CD14-positive monocyte (primary cell): ENCODE data around the gene CLC. TPM values are rescaled to one million over a fixed set of nuclear protein-coding genes. Genes with fewer than 3 reads are reported as not detected.

Experiments used
- DNase-seq, 3 donors: peaks; one replicate each; pipeline ENCODE4 v3.0.0-alpha.2; 2011 to 2022
- H2AFZ ChIP-seq: 2 replicates; pipeline ENCODE4 v1.6.0; 2012; ENCODE audit warnings: mild to moderate bottlenecking, low read depth, low read length, inconsistent platforms; ENCODE audit not compliant: insufficient read depth, poor library complexity, severe bottlenecking
- H3K27ac ChIP-seq, 2 donors: 1 replicate in 1 of 2; 2 replicates in 1 of 2; pipeline ENCODE4 v1.5.1; 2012 to 2013; ENCODE audit warnings: low read length in 2 of 2, control low read depth in 1 of 2, inconsistent platforms in 1 of 2, low read depth in 1 of 2, mild to moderate bottlenecking in 1 of 2
- H3K27me3 ChIP-seq, 2 donors: one replicate each; pipeline versions ENCODE4 v1.6.0 to v1.6.1; 2011 to 2013; ENCODE audit warnings: low read length in 2 of 2; ENCODE audit not compliant: control insufficient read depth in 2 of 2, insufficient read depth in 2 of 2
- H3K36me3 ChIP-seq, 2 donors: replicated peaks in 1 of 2; 1 replicate in 1 of 2; 2 replicates in 1 of 2; pipeline versions ENCODE4 v1.5.1 to v1.6.1; 2012 to 2013; ENCODE audit warnings: low read length in 2 of 2, control low read depth in 1 of 2, inconsistent platforms in 1 of 2, mild to moderate bottlenecking in 1 of 2; ENCODE audit not compliant: insufficient read depth in 2 of 2, control insufficient read depth in 1 of 2
- H3K4me1 ChIP-seq, 2 donors: 1 replicate in 1 of 2; 2 replicates in 1 of 2; pipeline versions ENCODE4 v1.5.1 to v1.6.1; 2012 to 2013; ENCODE audit warnings: low read length in 2 of 2, control low read depth in 1 of 2, inconsistent platforms in 1 of 2, mild to moderate bottlenecking in 1 of 2, moderate library complexity in 1 of 2; ENCODE audit not compliant: insufficient read depth in 2 of 2, control insufficient read depth in 1 of 2
- H3K4me2 ChIP-seq: replicated peaks from 2 replicates; pipeline ENCODE3; 2012; ENCODE audit warnings: low read length, moderate library complexity, mild to moderate bottlenecking; ENCODE audit not compliant: poor library complexity, severe bottlenecking; ENCODE audit errors: extremely low read depth
- H3K4me3 ChIP-seq, 3 experiments: fragments of 200-600 bp in 1 of 3; sonication (generic) in 1 of 3; replicated peaks in 1 of 3; 1 replicate in 2 of 3; 2 replicates in 1 of 3; pipeline ENCODE4 v1.5.1; 2011 to 2013; ENCODE audit warnings: low read length in 3 of 3, mild to moderate bottlenecking in 3 of 3, control low read depth in 2 of 3, low read depth in 2 of 3, inconsistent platforms in 1 of 3, moderate library complexity in 1 of 3
- H3K79me2 ChIP-seq: 2 replicates; pipeline ENCODE4 v1.6.0; 2012; ENCODE audit warnings: mild to moderate bottlenecking, control low read depth, inconsistent platforms, low read length, moderate library complexity; ENCODE audit not compliant: insufficient read depth
- H3K9ac ChIP-seq: 2 replicates; pipeline ENCODE4 v1.6.0; 2017; ENCODE audit warnings: low read length, mild to moderate bottlenecking; ENCODE audit not compliant: insufficient read depth, poor library complexity, severe bottlenecking
- H3K9me3 ChIP-seq, 2 donors: replicated peaks in 1 of 2; 1 replicate in 1 of 2; 2 replicates in 1 of 2; pipeline versions ENCODE4 v1.5.1 to v1.6.1; 2012 to 2013; ENCODE audit warnings: low read length in 2 of 2, control low read depth in 1 of 2; ENCODE audit not compliant: control insufficient read depth in 1 of 2, insufficient read depth in 1 of 2
- H4K20me1 ChIP-seq: 2 replicates; pipeline ENCODE4 v1.6.0; 2012; ENCODE audit warnings: mild to moderate bottlenecking, low read length, control low read depth, moderate library complexity; ENCODE audit not compliant: insufficient read depth
- H3K27ac Mint-ChIP-seq, 7 donors: one replicate each; pipeline ENCODE4 v1.8.0; 2020; ENCODE audit warnings: mild to moderate bottlenecking in 7 of 7, mixed read lengths in 7 of 7, moderate library complexity in 6 of 7, inconsistent platforms in 2 of 7
- H3K27me3 Mint-ChIP-seq, 3 donors: one replicate each; pipeline ENCODE4 v1.8.0; 2021 to 2022; ENCODE audit warnings: low read depth in 3 of 3, mild to moderate bottlenecking in 3 of 3, mixed read lengths in 3 of 3, moderate library complexity in 3 of 3, inconsistent platforms in 1 of 3
- H3K36me3 Mint-ChIP-seq, 2 donors: one replicate each; pipeline ENCODE4 v1.8.0; 2020; ENCODE audit warnings: mixed read lengths in 2 of 2, inconsistent platforms in 1 of 2, mild to moderate bottlenecking in 1 of 2
- H3K4me1 Mint-ChIP-seq: one replicate; pipeline ENCODE4 v1.8.0; 2020; ENCODE audit warnings: mild to moderate bottlenecking, mixed read lengths
- H3K4me3 Mint-ChIP-seq, 2 donors: one replicate each; pipeline ENCODE4 v1.8.0; 2020; ENCODE audit warnings: mild to moderate bottlenecking in 2 of 2, mixed read lengths in 2 of 2, moderate library complexity in 1 of 2
- H3K9me3 Mint-ChIP-seq, 7 donors: one replicate each; pipeline ENCODE4 v1.8.0; 2020 to 2022; ENCODE audit warnings: mixed read lengths in 7 of 7, mild to moderate bottlenecking in 6 of 7, moderate library complexity in 6 of 7, inconsistent platforms in 2 of 7
- CTCF ChIP-seq: fragments of 200-600 bp; IDR thresholded peaks from one replicate; pipeline ENCODE4 v1.8.0; 2022; ENCODE audit warnings: antibody characterized with exemption, mild to moderate bottlenecking
- WGBS: methylation state at CpG from one replicate; pipeline ENCODE4 v1.1.5; 2013; ENCODE audit warnings: missing lambda C conversion rate; ENCODE audit not compliant: insufficient coverage; 5-methylcytosine and 5-hydroxymethylcytosine counted together
- intact Hi-C, 2 donors: fragments of 100-400 bp; cut with micrococcal nuclease; formaldehyde crosslinking; loops; one replicate each; pipeline versions ENCODE4 v1.15.0 to v1.15.1; 2023
- polyA plus RNA-seq, 3 donors: library from polyadenylated mRNA; depleted of rRNA in 1 of 3; unstranded in 2 of 3; stranded (reverse) in 1 of 3; fragments of 300-500 nt in 2 of 3; fragments of >200 nt in 1 of 3; fragmentation: Illumina TruSeq in 2 of 3; gene quantifications; 1 replicate in 2 of 3; 2 replicates in 1 of 3; pipeline ENCODE4 v1.2.3, GENCODE V29; 2012 to 2021

Gene CLC
- polyA plus RNA-seq, 3 donors, result 0.82 to 1.9 TPM; not detected in 1

GRCh38 chr19:39728040-39728439 is 9.8 kb downstream of the CLC start:
- Mint-ChIP-seq H3K4me3 (no peak overlapping the region), H3K36me3 (no peaks in the 10 kb centered on the region), H3K9me3 (no peaks in the 10 kb centered on the region), H3K27me3 (peaks cover 7 to 9% (median 9%) of the 10 kb centered on the region in 3 donors), H3K27ac (no peak overlapping the region), H3K4me1 (no peaks in the 10 kb centered on the region)
- Histone ChIP-seq H3K4me1 (no peaks in the 10 kb centered on the region), H3K4me3 (no peak overlapping the region), H3K79me2 (no peaks in the 10 kb centered on the region), H3K27ac (no peak overlapping the region), H2AFZ (no peak overlapping the region), H4K20me1 (no peaks in the 10 kb centered on the region), H3K27me3 (no peaks in the 10 kb centered on the region), H3K9me3 (no peaks in the 10 kb centered on the region), H3K9ac (no peak overlapping the region), H3K4me2 (no peak overlapping the region), H3K36me3 (no peaks in the 10 kb centered on the region)
- no peak for TF ChIP-seq CTCF
- 100% methylated on average over 6 of the region's 6 CpGs for whole genome bisulfite sequencing
- intact Hi-C loops, result no loop called here
- no peak for DNase-seq

- Histone ChIP-seq H3K9ac (no peak overlapping the region), H3K27me3 (no peaks in the 10 kb centered on the region), H3K79me2 (no peaks in the 10 kb centered on the region), H3K36me3 (no peaks in the 10 kb centered on the region), H2AFZ (no peak overlapping the region), H3K27ac (no peak overlapping the region), H3K4me3 (no peak overlapping the region), H3K4me1 (no peaks in the 10 kb centered on the region), H3K9me3 (no peaks in the 10 kb centered on the region), H3K4me2 (no peak overlapping the region), H4K20me1 (no peaks in the 10 kb centered on the region)
- WGBS, result 89% methylated on average over 7 of the region's 10 CpGs
- H3K27me3 Mint-ChIP-seq, result peaks cover 7 to 13% (median 9%) of the 10 kb centered on the region in 3 donors
- H3K36me3 Mint-ChIP-seq, result no peaks in the 10 kb centered on the region
- H3K9me3 Mint-ChIP-seq, result no peaks in the 10 kb centered on the region
- H3K4me3 Mint-ChIP-seq, result no peak overlapping the region
- no peak for TF ChIP-seq CTCF
- H3K4me1 Mint-ChIP-seq, result no peaks in the 10 kb centered on the region
- intact Hi-C loops, result no loop called here
- no peak for DNase-seq
- no peak overlapping the region for H3K27ac Mint-ChIP-seq
Measured at GRCh38 chr19:39727070-39727800, 10.6 kb downstream of the CLC start.
